NCI-H748 (cell line): ENCODE data around the gene MIA3.
"Not testable (repeated sequence)": the region's sequence is repeated elsewhere in the genome, so short reads cannot be mapped to it uniquely, and the experiment has no call there.

Experiments
- DNase-seq: peaks from one replicate; lab custom pipeline; 2025; ENCODE audit not compliant: unreplicated experiment; lab: John Stamatoyannopoulos, UW

Gene MIA3

GRCh38 chr1:222665964-222666363 lies 48.1 kb downstream of the MIA3 start:
- DNase-seq = no peak

GRCh38 chr1:222668184-222668583 lies 50.3 kb downstream of the MIA3 start:
- DNase-seq = not testable (repeated sequence)

- not testable (repeated sequence) for DNase-seq
These were observed 51.2 kb downstream of the MIA3 start for GRCh38 chr1:222669107-222669506.

DNA sequence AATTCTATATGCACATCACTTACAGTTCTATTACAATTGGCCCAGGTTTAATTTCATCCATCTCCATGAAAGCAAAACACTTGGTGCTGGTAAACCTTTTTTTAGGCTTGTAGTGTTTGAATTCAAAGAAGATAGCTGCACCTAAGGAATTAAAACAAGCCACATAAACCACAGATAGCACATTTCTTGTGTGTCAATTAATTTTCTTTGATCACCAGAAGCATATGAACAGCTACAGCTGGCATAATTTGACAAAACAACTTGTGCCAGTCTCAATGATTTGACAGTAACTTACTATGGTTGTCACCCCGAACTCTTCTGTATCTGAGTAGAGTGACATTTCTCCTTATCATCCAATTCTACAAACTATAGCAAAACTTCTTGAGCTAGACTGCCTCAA lies 52.2 kb downstream of the MIA3 start:
- DNase-seq = no peak

DNA sequence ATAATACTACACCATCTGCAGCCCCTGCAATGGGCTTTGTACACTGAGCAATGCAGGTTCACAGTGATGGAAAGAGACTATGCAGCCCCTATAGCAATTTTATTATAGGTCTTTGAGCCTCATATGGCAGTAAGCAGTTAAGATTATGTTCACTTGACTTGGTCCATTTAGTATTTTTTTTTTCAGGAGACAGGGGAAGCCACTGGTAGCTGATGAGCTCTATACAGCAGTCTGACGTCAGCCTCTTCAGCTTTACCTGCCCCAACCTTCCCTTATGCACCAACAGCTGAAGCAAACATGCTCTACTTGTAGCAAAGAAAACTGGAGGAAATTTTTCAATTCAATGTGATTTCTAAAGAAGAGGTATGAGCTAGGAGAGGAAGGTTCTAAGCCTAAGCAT lies 62.2 kb downstream of the MIA3 start:
- DNase-seq = no peak

DNA sequence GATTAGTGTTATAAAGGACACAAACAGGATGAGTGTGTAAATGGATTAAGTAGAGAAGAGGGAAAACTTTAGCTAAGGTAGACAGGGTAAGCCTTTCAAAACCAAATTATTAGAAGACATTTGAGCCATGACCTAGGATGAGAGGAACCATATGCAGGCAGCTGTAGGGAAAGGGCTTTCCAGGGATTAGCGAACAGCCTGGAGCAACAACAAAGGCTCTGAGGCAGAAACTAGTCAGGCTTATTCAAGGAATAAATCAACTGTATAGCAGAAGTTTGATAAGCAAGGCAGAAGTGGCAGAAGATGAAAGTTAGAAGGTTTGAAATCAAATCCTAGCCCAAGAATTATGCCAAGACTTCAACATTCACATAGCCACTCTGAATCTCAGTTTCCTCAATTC lies 73.1 kb downstream of the MIA3 start:
- no peak for DNase-seq

- DNase-seq = no peak
These were observed 77.0 kb downstream of the MIA3 start for GRCh38 chr1:222694927-222695326.

- DNase-seq = no peak
These were observed 78.8 kb downstream of the MIA3 start for GRCh38 chr1:222696741-222697140.

DNA sequence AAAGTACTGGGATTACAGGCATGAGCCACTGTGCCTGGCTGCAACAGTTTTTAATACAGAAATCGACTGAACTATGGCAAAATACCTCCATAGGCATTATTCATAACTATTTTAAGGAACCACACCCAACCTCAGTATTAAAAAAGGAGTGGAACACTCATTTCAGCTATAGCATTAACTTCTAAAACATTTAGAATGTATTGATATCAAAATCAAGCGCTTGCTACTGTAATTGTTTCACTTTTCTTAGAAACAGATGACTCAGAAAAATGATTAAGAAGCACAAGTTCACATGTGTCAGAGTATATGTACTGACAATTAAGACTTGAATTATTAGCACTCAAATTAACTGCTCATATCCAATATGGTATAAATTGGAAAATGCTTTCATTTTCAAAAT lies 79.3 kb downstream of the MIA3 start:
- DNase-seq = no peak

DNA sequence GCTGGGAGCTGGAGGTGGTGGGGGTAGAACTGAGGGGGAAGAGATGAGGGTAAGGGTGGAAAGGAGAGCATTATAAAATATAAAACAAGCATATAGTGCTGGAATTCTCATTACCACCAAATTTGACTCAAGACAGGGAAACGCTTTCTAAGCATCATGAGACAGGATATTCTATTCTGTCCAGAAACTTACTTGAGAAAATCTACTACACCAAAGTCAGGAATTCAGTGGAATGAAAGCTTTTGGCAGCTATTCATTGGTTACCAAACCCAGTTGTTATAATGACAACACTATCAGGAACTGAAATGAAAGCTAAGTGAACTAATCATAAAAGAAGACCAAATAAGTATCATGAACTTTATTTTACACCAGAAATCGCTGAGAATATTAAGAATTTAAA lies 79.9 kb downstream of the MIA3 start:
- no peak for DNase-seq

DNA sequence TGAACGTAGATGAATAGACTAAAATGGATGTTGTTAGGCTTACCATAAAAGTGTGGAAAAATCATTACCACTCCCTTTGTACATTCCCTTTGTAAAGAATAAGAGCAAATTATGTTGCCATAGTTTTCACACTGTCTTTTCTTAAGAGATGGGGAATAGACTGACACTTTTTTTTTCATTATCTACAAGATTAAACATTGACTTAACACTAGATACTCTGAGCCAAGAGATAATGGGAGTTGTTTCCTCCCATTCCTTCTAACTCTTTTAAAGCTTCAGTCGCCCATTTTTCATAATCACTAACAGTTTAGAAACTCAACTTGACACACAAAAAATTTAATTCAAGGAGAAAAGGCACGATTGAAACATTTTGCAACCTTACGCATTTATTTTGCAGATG lies 84.3 kb downstream of the MIA3 start:
- no peak for DNase-seq

DNA sequence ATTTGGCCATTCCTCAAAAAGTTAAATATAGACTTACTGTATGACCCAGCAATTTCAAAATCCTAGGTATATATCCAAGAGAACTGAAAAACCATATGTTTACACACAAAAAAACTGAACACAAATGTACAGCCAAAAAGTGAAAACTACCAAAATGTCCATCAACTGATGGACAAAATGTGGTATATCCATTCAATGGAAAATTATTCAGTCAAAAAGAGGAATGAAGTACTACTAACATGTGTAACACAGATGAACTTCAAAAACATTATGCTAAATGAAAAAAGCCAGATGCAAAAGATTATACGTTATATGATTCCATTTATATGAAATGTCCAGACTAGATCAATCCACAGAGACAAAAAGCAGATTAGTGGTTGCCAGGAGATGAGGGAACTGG lies 86.4 kb downstream of the MIA3 start:
- no peak for DNase-seq

GRCh38 chr1:222706815-222707214 lies 88.9 kb downstream of the MIA3 start:
- no peak for DNase-seq

DNA sequence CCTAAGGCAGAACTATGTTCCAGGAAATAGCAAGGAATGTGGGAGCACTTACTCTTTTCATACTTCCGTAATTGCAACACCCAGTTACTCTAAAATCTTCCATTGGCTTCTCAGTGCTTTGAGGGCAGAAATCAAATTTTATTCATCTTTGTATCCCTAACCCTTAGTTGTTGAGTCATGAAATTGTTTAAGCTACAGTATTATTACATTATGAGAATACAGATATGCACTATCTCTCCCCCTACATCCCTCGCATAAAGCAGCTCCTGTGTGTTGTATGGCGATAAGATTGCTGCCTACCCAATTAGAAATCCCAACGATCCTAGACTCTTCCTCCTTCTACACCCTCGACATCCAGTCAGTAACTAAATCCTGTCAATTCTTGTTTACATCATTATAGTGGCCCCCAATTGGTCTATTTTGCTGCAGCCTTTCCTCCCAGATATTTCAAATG lies 91.8 kb downstream of the MIA3 start:
- DNase-seq = no peak

DNA sequence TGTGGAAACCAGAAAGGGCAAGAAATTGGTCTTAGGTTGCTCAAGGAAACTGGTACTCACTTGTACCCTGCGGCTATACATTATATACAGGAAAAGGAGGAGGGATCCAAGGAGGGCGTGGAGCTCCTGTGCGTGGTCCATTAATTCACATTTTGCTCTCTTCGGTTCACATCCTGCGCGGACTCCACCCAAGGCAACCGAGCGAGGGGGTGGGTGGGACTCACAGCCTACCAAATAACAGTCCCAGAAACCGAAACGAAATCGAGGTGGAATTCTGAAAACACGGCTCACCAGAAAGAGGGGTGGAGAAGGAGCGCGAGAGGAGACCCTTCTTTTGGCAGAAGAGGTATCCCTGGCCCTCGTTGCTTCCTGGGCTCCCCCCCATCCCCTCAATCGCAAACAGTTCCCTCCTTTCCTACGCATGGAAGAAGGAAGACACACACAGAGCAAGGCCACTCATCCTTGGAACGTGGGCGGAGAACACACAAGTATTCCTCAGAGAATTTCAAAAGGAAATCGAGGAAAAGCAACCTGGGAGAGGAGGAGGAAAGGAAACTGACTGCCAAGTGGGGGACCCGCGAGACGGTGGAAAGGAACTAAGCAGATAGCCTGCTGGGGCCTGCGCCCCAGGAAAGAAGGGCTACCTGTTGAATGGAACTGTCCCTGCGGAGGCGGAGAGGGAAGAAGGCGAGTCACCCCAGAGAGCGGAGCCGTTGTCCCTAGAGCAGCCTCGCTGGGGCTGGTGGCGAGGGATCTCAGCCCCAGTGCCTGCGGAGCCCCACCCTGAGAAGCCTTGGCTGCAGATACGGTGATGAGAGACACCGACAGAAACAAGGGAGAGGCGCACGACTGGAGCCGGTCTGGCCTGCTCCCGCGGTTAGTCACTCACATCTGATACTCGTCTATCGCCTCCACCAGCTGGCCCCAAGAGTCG lies 93.7 kb downstream of the MIA3 start:
- DNase-seq = peak; percentile 74

GRCh38 chr1:222712253-222713090 lies 94.6 kb downstream of the MIA3 start, which contains the start of the genes AIDA and BROX:
TSS of gene AIDA (minus strand) at chr1:222712491. CDS start at chr1:222712317, 174 bp downstream.
TSS of gene BROX (plus strand) at chr1:222712564. CDS start at chr1:222715700, 3,136 bp downstream.
- DNase-seq = peak; percentile 82

GRCh38 chr1:222713091-222713961 lies 95.4 kb downstream of the MIA3 start:
- peak; percentile 95 for DNase-seq

- DNase-seq = no peak
These were observed 98.5 kb downstream of the MIA3 start for GRCh38 chr1:222716393-222716792.
